Tibial artery (tissue), 4 donors: Measurements from ENCODE around the gene SCGB1C1.

ENCODE experiments used
- DNase-seq, 2 donors: peaks; one replicate each; pipeline ENCODE4 v3.0.0-alpha.2; 2019
- H3K27ac ChIP-seq, 2 donors: fragments of 200-600 bp; sonication (generic) in 1 of 2; 1 replicate in 1 of 2; 2 replicates in 1 of 2; pipeline ENCODE4 v1.5.1; 2018 to 2019; ENCODE audit warnings: mild to moderate bottlenecking in 1 of 2
- H3K27me3 ChIP-seq, 2 donors: fragments of 200-600 bp; sonication (generic) in 1 of 2; one replicate each; pipeline versions ENCODE4 v1.5.1 to v1.6.0; 2016 to 2019
- H3K36me3 ChIP-seq, 3 donors: fragments of 200-600 bp; sonication (generic) in 2 of 3; one replicate each; pipeline ENCODE4 v1.5.1; 2016 to 2019; ENCODE audit warnings: mild to moderate bottlenecking in 2 of 3
- H3K4me1 ChIP-seq, 4 donors: fragments of 200-600 bp; sonication (generic) in 2 of 4; 1 replicate in 3 of 4; 2 replicates in 1 of 4; pipeline ENCODE4 v1.5.1; 2016 to 2019
- H3K4me3 ChIP-seq, 2 donors: fragments of 200-600 bp; sonication (generic) in 1 of 2; 1 replicate in 1 of 2; 2 replicates in 1 of 2; pipeline ENCODE4 v1.5.1; 2018 to 2019; ENCODE audit warnings: mild to moderate bottlenecking in 2 of 2
- H3K9me3 ChIP-seq, 3 donors: fragments of 200-600 bp; sonication (generic) in 1 of 3; one replicate each; pipeline ENCODE4 v1.5.1; 2016 to 2019
- CTCF ChIP-seq, 2 experiments: fragments of 200-600 bp in 1 of 2; fragments of 450-650 bp in 1 of 2; IDR thresholded peaks; one replicate each; pipeline ENCODE4 v1.5.1; 2017 to 2019; ENCODE audit warnings: antibody characterized with exemption in 2 of 2, mild to moderate bottlenecking in 1 of 2, moderate library complexity in 1 of 2
- intact Hi-C: fragments of 100-400 bp; cut with DNase I; formaldehyde crosslinking; loops from one replicate; pipeline ENCODE4 v1.15.0; 2023; ENCODE audit warnings: low total_unique reads

The SCGB1C1 gene

GRCh38 chr11:210122-210802 is 17.4 kb downstream of the SCGB1C1 start:
- DNase-seq: no peak
- peak overlapping the region in 1 of 2 donors; percentile 93 for H3K4me3 ChIP-seq
- no peaks in the 10 kb centered on the region for H3K27me3 ChIP-seq
- intact Hi-C loops: loop anchor here (2.0 to 5.0 kb wide), 2 partner anchors 27 to 147 kb away; partner anchors contain the start of genes PSMD13 and SIRT3
- peak overlapping the region; percentile 34 to 97 for H3K27ac ChIP-seq
- TF ChIP-seq CTCF (IDR thresholded peaks at IDR 0.05): no peak
- H3K36me3 ChIP-seq: peaks cover 40 to 66% (median 60%) of the 10 kb centered on the region in 3 donors
- H3K9me3 ChIP-seq: no peaks in the 10 kb centered on the region
- H3K4me1 ChIP-seq: peaks cover 8 to 41% (median 33%) of the 10 kb centered on the region in 4 donors

- Histone ChIP-seq H3K27ac (peak overlapping the region in 1 of 2 donors; percentile 97), H3K4me1 (peaks cover 3 to 36% (median 27%) of the 10 kb centered on the region in 4 donors), H3K4me3 (no peak overlapping the region), H3K27me3 (no peaks in the 10 kb centered on the region), H3K9me3 (no peaks in the 10 kb centered on the region), H3K36me3 (peaks cover 40 to 66% (median 61%) of the 10 kb centered on the region in 3 donors)
- DNase-seq: no peak
- no peak for TF ChIP-seq CTCF (IDR thresholded peaks at IDR 0.05)
- intact Hi-C loops: loop anchor here (2.0 to 5.0 kb wide), 2 partner anchors 26 to 147 kb away; partner anchors contain the start of genes PSMD13 and SIRT3
These were observed 17.9 kb downstream of the SCGB1C1 start for GRCh38 chr11:210803-211180.

GRCh38 chr11:211295-211694 is 18.4 kb downstream of the SCGB1C1 start:
- no peaks in the 10 kb centered on the region for H3K9me3 ChIP-seq
- DNase-seq: no peak
- no peak overlapping the region for H3K27ac ChIP-seq
- H3K4me1 ChIP-seq: peaks cover 0 to 31% (median 22%) of the 10 kb centered on the region in 4 donors
- peaks cover 40 to 69% (median 63%) of the 10 kb centered on the region in 3 donors for H3K36me3 ChIP-seq
- no peak for TF ChIP-seq CTCF (IDR thresholded peaks at IDR 0.05)
- no peaks in the 10 kb centered on the region for H3K27me3 ChIP-seq
- intact Hi-C loops: loop anchor here (2.0 to 5.0 kb wide), 2 partner anchors 26 to 146 kb away; partner anchors contain the start of genes PSMD13 and SIRT3
- H3K4me3 ChIP-seq: no peak overlapping the region

DNA sequence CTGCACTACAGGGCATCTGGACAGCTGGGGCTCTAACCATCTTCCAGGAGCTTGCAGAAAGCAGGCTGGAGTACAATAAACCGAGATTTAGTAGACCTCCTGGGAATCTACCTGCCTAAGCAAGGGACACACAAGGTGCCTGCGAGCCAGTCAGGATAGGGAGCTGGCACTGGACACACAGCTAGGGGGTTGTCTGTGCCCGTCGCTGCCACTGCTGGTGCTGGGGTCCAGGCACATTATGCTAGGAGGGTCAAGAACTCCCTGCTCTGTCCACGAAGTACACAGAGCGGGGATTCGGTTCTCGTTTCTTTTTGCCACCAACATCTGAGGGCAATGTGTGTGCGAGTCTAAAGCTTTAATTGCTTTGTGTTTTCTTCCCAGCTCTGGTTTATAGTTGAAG is 18.9 kb downstream of the SCGB1C1 start:
- H3K36me3 ChIP-seq: peaks cover 40 to 73% (median 63%) of the 10 kb centered on the region in 3 donors
- peaks cover 0 to 28% (median 20%) of the 10 kb centered on the region in 4 donors for H3K4me1 ChIP-seq
- no peaks in the 10 kb centered on the region for H3K9me3 ChIP-seq
- no peak overlapping the region for H3K27ac ChIP-seq
- TF ChIP-seq CTCF (IDR thresholded peaks at IDR 0.05): no peak
- intact Hi-C loops: loop anchor here (2.0 to 5.0 kb wide), 2 partner anchors 25 to 146 kb away; partner anchors contain the start of genes PSMD13 and SIRT3
- DNase-seq: no peak
- no peaks in the 10 kb centered on the region for H3K27me3 ChIP-seq
- H3K4me3 ChIP-seq: no peak overlapping the region

DNA sequence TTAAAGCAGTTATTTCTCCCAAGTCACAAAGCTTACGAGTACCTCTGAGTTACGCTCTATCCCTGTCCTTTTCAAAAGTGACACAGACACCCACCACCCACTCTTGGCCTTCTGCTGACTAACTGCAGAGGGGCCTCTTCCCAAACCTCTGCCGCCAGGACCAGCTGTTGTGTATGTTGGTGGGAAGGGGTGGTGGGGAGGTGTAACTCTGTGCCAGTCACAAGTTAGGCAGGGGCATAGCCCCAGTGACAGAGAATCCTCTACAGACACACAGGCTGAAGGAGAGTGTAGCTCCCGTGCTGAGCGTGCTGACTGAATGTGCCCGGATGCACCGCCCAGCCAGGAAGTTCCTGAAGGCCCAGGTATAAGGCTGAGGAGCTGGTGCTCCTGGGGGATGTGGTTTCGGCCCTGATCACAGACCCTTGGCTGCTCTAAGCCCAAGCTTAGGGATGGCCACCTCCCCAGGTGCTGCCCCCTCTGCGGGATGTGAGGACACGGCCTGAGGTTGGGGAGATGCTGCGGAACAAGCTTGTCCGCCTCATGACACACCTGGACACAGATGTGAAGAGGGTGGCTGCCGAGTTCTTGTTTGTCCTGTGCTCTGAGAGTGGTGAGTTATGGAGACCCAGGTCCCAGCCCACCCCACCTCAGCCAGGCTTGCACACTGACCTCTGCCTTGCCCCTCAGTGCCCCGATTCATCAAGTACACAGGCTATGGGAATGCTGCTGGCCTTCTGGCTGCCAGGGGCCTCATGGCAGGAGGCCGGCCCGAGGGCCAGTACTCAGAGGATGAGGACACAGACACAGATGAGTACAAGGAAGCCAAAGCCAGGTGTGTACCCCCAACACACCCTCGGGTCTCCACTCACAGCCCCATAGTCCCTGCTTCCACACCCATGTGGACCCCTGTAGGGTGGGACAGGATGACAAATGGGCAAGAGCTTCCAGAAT is 19.5 kb downstream of the SCGB1C1 start:
- intact Hi-C loops: loop anchor here (5.0 kb wide), 1 partner anchor 145 kb away; no protein-coding TSS in a partner anchor
- Histone ChIP-seq H3K27ac (no peak overlapping the region), H3K36me3 (peaks cover 40 to 75% (median 63%) of the 10 kb centered on the region in 3 donors), H3K4me3 (no peak overlapping the region), H3K4me1 (peaks cover 0 to 28% (median 20%) of the 10 kb centered on the region in 4 donors), H3K9me3 (no peaks in the 10 kb centered on the region), H3K27me3 (no peaks in the 10 kb centered on the region)
- TF ChIP-seq CTCF (IDR thresholded peaks at IDR 0.05): no peak
- peak in 1 of 2 donors; percentile 55 for DNase-seq
